ENCODE data around the gene RNF17. TPM values are rescaled to one million over a fixed set of nuclear protein-coding genes. Genes with fewer than 3 reads are reported as not detected.

The RNF17 gene
- total and polyA plus RNA-seq, 2 donors (not counting 3 experiments of a cell fraction or from before 2014, with no cell fraction given) = 0.30 TPM; not detected in 1

DNA sequence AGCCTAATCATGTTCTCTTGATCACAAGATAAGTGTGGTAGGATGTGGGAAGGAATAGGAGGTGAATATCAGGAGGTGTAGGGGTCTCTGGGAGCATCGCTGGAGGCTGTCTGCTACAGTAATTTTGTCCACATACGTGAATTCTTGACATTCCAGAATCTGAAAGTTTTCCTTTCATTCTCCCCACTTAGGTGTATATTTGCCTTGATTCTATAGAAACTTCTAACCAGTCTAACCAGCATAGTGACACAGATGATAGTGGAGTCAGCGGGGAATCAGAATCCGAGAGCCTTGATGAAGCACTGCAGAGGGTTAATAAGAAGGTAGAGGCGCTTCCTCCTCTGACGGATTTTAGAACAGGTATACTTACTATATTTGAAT lies 106.4 kb downstream of the RNF17 start:
- H4K20me1 ChIP-seq (replicated peaks; ENCODE audit: control insufficient read depth, extremely low read depth, insufficient read depth, low read length) = no peaks in the 10 kb centered on the region
- no peak overlapping the region for H3K27ac ChIP-seq (ENCODE audit: insufficient read depth, low read depth, low read length)
- no peaks in the 10 kb centered on the region for H3K36me3 ChIP-seq (ENCODE audit: control insufficient read depth in 2 of 2, extremely low read depth in 1 of 2, insufficient read depth in 2 of 2, low read length in 2 of 2)
- H3K4me3 ChIP-seq (replicated peaks in 1 of 3; ENCODE audit: insufficient read depth in 1 of 3, low read depth in 1 of 3, low read length in 3 of 3) = no peak overlapping the region
- TF ChIP-seq FOS (IDR thresholded peaks at IDR 0.05; ENCODE audit: borderline replicate concordance, insufficient read depth, low read length) (no peak), POLR2AphosphoS5 (IDR thresholded peaks at IDR 0.05; ENCODE audit: insufficient read depth, low read depth, low read length) (no peak), GATA2 (IDR thresholded peaks at IDR 0.05; ENCODE audit: insufficient read depth, insufficient read length, low read depth, low read length) (no peak), MYC (IDR thresholded peaks at IDR 0.05; ENCODE audit: low read depth, low read length) (no peak), EZH2 (IDR thresholded peaks at IDR 0.05; ENCODE audit: borderline replicate concordance, low read depth, low read length, severe bottlenecking) (no peak), POLR2A (IDR thresholded peaks at IDR 0.05; ENCODE audit: low read depth, low read length) (no peak), JUN (IDR thresholded peaks at IDR 0.05; ENCODE audit: borderline replicate concordance, insufficient read depth, insufficient read length, low read depth) (no peak)
- TF ChIP-seq, protein P1, sequence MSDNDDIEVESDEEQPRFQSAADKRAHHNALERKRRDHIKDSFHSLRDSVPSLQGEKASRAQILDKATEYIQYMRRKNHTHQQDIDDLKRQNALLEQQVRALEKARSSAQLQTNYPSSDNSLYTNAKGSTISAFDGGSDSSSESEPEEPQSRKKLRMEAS (IDR thresholded peaks at IDR 0.05; ENCODE audit: insufficient read depth, insufficient read length) = no peak
- TF ChIP-seq, protein P2, sequence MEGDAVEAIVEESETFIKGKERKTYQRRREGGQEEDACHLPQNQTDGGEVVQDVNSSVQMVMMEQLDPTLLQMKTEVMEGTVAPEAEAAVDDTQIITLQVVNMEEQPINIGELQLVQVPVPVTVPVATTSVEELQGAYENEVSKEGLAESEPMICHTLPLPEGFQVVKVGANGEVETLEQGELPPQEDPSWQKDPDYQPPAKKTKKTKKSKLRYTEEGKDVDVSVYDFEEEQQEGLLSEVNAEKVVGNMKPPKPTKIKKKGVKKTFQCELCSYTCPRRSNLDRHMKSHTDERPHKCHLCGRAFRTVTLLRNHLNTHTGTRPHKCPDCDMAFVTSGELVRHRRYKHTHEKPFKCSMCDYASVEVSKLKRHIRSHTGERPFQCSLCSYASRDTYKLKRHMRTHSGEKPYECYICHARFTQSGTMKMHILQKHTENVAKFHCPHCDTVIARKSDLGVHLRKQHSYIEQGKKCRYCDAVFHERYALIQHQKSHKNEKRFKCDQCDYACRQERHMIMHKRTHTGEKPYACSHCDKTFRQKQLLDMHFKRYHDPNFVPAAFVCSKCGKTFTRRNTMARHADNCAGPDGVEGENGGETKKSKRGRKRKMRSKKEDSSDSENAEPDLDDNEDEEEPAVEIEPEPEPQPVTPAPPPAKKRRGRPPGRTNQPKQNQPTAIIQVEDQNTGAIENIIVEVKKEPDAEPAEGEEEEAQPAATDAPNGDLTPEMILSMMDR (IDR thresholded peaks at IDR 0.05; ENCODE audit: extremely low read depth in 1 of 2, insufficient read depth in 1 of 2, low read depth in 1 of 2, low read length in 2 of 2) = no peak
- H3K79me2 ChIP-seq (ENCODE audit: control insufficient read depth, insufficient read depth, low read length) = no peaks in the 10 kb centered on the region
- H3K27me3 ChIP-seq (ENCODE audit: control insufficient read depth in 2 of 2, insufficient read depth in 2 of 2, low read length in 2 of 2) = peaks cover 5 to 20% of the 10 kb centered on the region in 2 experiments
- H2AFZ ChIP-seq (ENCODE audit: low read depth, low read length) = no peak overlapping the region
- H3K9me3 ChIP-seq (replicated peaks; ENCODE audit: control insufficient read depth, insufficient read depth, low read length) = no peaks in the 10 kb centered on the region
- no peaks in the 10 kb centered on the region for H3K4me1 ChIP-seq (ENCODE audit: control insufficient read depth, extremely low read depth, insufficient read depth, low read length)
- no peak overlapping the region for H3K9ac ChIP-seq (replicated peaks; ENCODE audit: extremely low read depth, insufficient read depth, low read length)
- ChIA-PET CTCF (no interaction called here), POLR2A (no interaction called here)
- no peak for FAIRE-seq
- no peak for DNase-seq (ENCODE audit: low read depth, low spot score)
- intact Hi-C loops (cut with micrococcal nuclease) = no loop called here
- H3K4me2 ChIP-seq (ENCODE audit: insufficient read depth, low read length) = no peak overlapping the region
- no TSS peak for BruUV-seq (replicated peaks)
- dilution Hi-C loops (cut with MboI; ENCODE audit: extremely low pct_ligation_motif_present, low sequenced_read_pairs) = no loop called here
- no peaks in the 10 kb centered on the region for H3K9me1 ChIP-seq (replicated peaks; ENCODE audit: control insufficient read depth, extremely low read depth, insufficient read depth, low read length)

Data from endothelial cell of umbilical vein (primary cell).